HepG2 (cell line): Measurements from ENCODE around the gene ERBB4. TPM values are rescaled to one million over a fixed set of nuclear protein-coding genes. Genes with fewer than 3 reads are reported as not detected.

Experiments
- ATAC-seq: fragments of 200-7000 bp; cut with Tn5 transposase; 3 replicates; pipeline ENCODE4 v1.9.1; 2020; ENCODE audit warnings: mild to moderate bottlenecking, moderate library complexity
- BruUV-seq: library from RNA; stranded (reverse); fragments of 400-500 nt; replicated peaks from 2 replicates; lab custom pipeline; 2021; lab: Mats Ljungman, UMichigan
- CTCF ChIA-PET: fragments of 300-600 bp; formaldehyde crosslinking; extraction: SDS; loops from one replicate; lab custom pipeline; 2021; ENCODE audit warnings: low total read pairs, inconsistent platforms, low intra/inter-chr PET ratio; lab: Yijun Ruan, JAX
- POLR2A ChIA-PET: fragments of 350-600 bp; sonication (Branson Sonifier 250); formaldehyde crosslinking; loops from one replicate; lab custom pipeline; 2020; ENCODE audit warnings: antibody characterized with exemption, inconsistent platforms; lab: Yijun Ruan, JAX
- DNase-seq: peaks from one replicate; pipeline ENCODE4 v3.0.0-alpha.2; 2015; ENCODE audit warnings: low spot score
- FAIRE-seq: peaks from 3 replicates; lab custom pipeline; 2011; peaks lifted over from hg19 to GRCh38; lab: Jason Lieb, UNC
- H2AFZ ChIP-seq: one replicate; pipeline ENCODE4 v1.6.1; 2011; ENCODE audit warnings: low read length, inconsistent platforms
- H3K27ac ChIP-seq: fragments of 300-600 bp; 3 replicates; pipeline ENCODE4 v1.8.0; 2011; ENCODE audit warnings: mixed run types, mild to moderate bottlenecking, mixed read lengths, low read length, inconsistent platforms; ENCODE audit not compliant: insufficient read depth; ENCODE audit errors: extremely low read length
- H3K27me3 ChIP-seq, 2 experiments: fragments of 200-600 bp in 1 of 2; 2 replicates in 1 of 2; 3 replicates in 1 of 2; pipeline versions ENCODE4 v1.6.0 to v1.8.0; 2011; ENCODE audit warnings: low read length in 2 of 2, mild to moderate bottlenecking in 2 of 2, moderate library complexity in 2 of 2, inconsistent platforms in 1 of 2; ENCODE audit not compliant: insufficient read depth in 2 of 2, control insufficient read depth in 1 of 2
- H3K36me3 ChIP-seq, 2 experiments: fragments of 200-600 bp in 1 of 2; replicated peaks in 1 of 2; 2 replicates in 1 of 2; 3 replicates in 1 of 2; pipeline versions ENCODE4 v1.5.1 to v1.8.0; 2011; ENCODE audit warnings: low read length in 2 of 2, inconsistent platforms in 1 of 2; ENCODE audit not compliant: insufficient read depth in 2 of 2, control insufficient read depth in 1 of 2
- H3K4me1 ChIP-seq: 2 replicates; pipeline ENCODE4 v1.5.1; 2012; ENCODE audit warnings: low read length, inconsistent platforms; ENCODE audit not compliant: insufficient read depth
- H3K4me2 ChIP-seq: 2 replicates; pipeline ENCODE4 v1.6.0; 2011; ENCODE audit warnings: low read depth, low read length, inconsistent platforms
- H3K4me3 ChIP-seq, 3 experiments: fragments of 200-600 bp in 1 of 3; sonication (generic), shearing (Covaris generic) in 1 of 3; replicated peaks in 1 of 3; 2 replicates each; pipeline ENCODE4 v1.5.1; 2011 to 2016; ENCODE audit warnings: low read length in 3 of 3, inconsistent platforms in 2 of 3, low read depth in 2 of 3, mild to moderate bottlenecking in 2 of 3, control low read depth in 1 of 3, mixed read lengths in 1 of 3; ENCODE audit not compliant: insufficient read depth in 1 of 3
- H3K79me2 ChIP-seq: one replicate; pipeline ENCODE4 v1.6.1; 2011; ENCODE audit warnings: low read length, inconsistent platforms; ENCODE audit not compliant: insufficient read depth
- H3K9ac ChIP-seq: 2 replicates; pipeline ENCODE4 v1.6.0; 2011; ENCODE audit warnings: mild to moderate bottlenecking, low read depth, low read length, inconsistent platforms; ENCODE audit not compliant: insufficient read depth
- H3K9me3 ChIP-seq: 2 replicates; pipeline ENCODE4 v1.5.1; 2012; ENCODE audit warnings: mild to moderate bottlenecking, low read length
- H4K20me1 ChIP-seq: 2 replicates; pipeline ENCODE4 v1.6.0; 2011; ENCODE audit warnings: inconsistent platforms, mild to moderate bottlenecking, low read length, moderate library complexity; ENCODE audit not compliant: insufficient read depth
- HBP1 ChIP-seq: IDR thresholded peaks from 2 replicates; pipeline ENCODE4 v1.6.1; 2016; ENCODE audit warnings: low read depth, control low read depth
- HMGXB3 ChIP-seq: sonication (generic); formaldehyde crosslinking; IDR thresholded peaks from 2 replicates; pipeline ENCODE4 v1.4.0; 2020; ENCODE audit warnings: missing genetic modification reagents, borderline replicate concordance
- RBM39 ChIP-seq: fragments of 200-400 bp; formaldehyde crosslinking; IDR thresholded peaks from one replicate; pipeline ENCODE4 v1.6.1; 2018; ENCODE audit warnings: antibody characterized with exemption, mild to moderate bottlenecking, low read depth, low read length; ENCODE audit not compliant: poor library complexity, severe bottlenecking
- SMC3 ChIP-seq: IDR thresholded peaks from 2 replicates; pipeline ENCODE4 v1.6.1; 2011; ENCODE audit warnings: low read length, improper control_type of control experiment
- STAT5B ChIP-seq: sonication (generic); formaldehyde crosslinking; IDR thresholded peaks from 2 replicates; pipeline ENCODE4 v1.4.0; 2020; ENCODE audit warnings: missing genetic modification reagents
- ZNF570 ChIP-seq: sonication (generic); formaldehyde crosslinking; IDR thresholded peaks from 2 replicates; pipeline ENCODE4 v1.4.0; 2020; ENCODE audit warnings: mild to moderate bottlenecking, missing genetic modification reagents, borderline replicate concordance
- WGBS: methylation state at CpG from one replicate; pipeline ENCODE4 v1.1.6; 2017; ENCODE audit warnings: low lambda C conversion rate; 5-methylcytosine and 5-hydroxymethylcytosine counted together
- in situ Hi-C: cut with HindIII; loops from 2 replicates; pipeline ENCODE4 v1.10.0; 2017; ENCODE audit warnings: low pct_unique_long_range_greater_than_20kb; ENCODE audit not compliant: extremely low pct_ligation_motif_present
- intact Hi-C: fragments of 100-400 bp; cut with micrococcal nuclease; formaldehyde crosslinking; loops from one replicate; pipeline ENCODE4 v1.10.0; 2022; ENCODE audit not compliant: unreplicated experiment
- polyA plus RNA-seq, 8 experiments: library from polyadenylated mRNA; depleted of rRNA in 3 of 8; stranded (reverse) in 7 of 8; unstranded in 1 of 8; fragments of >200 nt; fragmentation: Illumina TruSeq in 4 of 8; extraction: Trizol in 4 of 8; gene quantifications; 2 replicates each; pipeline versions ENCODE4 v1.2.1 to v1.2.3, GENCODE V29; 2011 to 2016; ENCODE audit warnings: low read depth in 4 of 8, missing spikeins in 1 of 8, mixed read lengths in 1 of 8; ENCODE audit not compliant: insufficient read depth in 1 of 8
- total RNA-seq, 5 experiments: library from RNA; depleted of rRNA; stranded (reverse); fragments of >200 nt; fragmentation: Illumina TruSeq; extraction: Trizol; gene quantifications; 2 replicates each; pipeline ENCODE4 v1.2.3, GENCODE V29; 2016; ENCODE audit warnings: low read depth in 1 of 5

The ERBB4 gene
- total and polyA plus RNA-seq, 2 of the 13 experiments (the other 11 are each of a cell fraction or from before 2014, with no cell fraction given), result not detected

GRCh38 chr2:212282671-212283261 lies 255.8 kb downstream of the ERBB4 start:
- DNase-seq (no peak), FAIRE-seq (no peak), ATAC-seq (no peak)
- Histone ChIP-seq H3K36me3 (no peaks in the 10 kb centered on the region), H3K27ac (no peak overlapping the region), H3K4me3 (no peak overlapping the region), H3K9me3 (no peaks in the 10 kb centered on the region), H3K79me2 (no peaks in the 10 kb centered on the region), H3K4me1 (no peaks in the 10 kb centered on the region), H3K4me2 (no peak overlapping the region), H4K20me1 (no peaks in the 10 kb centered on the region), H3K9ac (no peak overlapping the region), H2AFZ (no peak overlapping the region), H3K27me3 (no peaks in the 10 kb centered on the region; a peak in 1 of 5 replicates)
- ChIA-PET CTCF (no interaction called here), POLR2A (no interaction called here)
- 2% methylated on average over 3 of the region's 3 CpGs for WGBS
- BruUV-seq, result no TSS peak
- TF ChIP-seq HMGXB3 (CRISPR knock-in tag) (no peak), ZNF570 (CRISPR knock-in tag) (no peak), SMC3 (no peak), RBM39 (no peak), HBP1 (CRISPR knock-in tag) (no peak), STAT5B (CRISPR knock-in tag) (no peak)
- in situ Hi-C loops, result no loop called here
- intact Hi-C loops, result no loop called here
